Forelimb muscle (tissue), 1 donor: ENCODE measurements around the gene TCEA2. TPM values are rescaled to one million over a fixed set of nuclear protein-coding genes. Genes with fewer than 3 reads are reported as not detected.

Experiments used
- DNase-seq: peaks from one replicate; pipeline ENCODE4 v3.0.0-alpha.2; 2013; ENCODE audit warnings: low read depth
- polyA plus RNA-seq: library from polyadenylated mRNA; unstranded; fragments of 120-200 nt; gene quantifications from one replicate; pipeline ENCODE4 v1.2.1, GENCODE V29; 2013; ENCODE audit not compliant: insufficient read length

The TCEA2 gene
- polyA plus RNA-seq, 1 donor = 43.5 TPM

DNA sequence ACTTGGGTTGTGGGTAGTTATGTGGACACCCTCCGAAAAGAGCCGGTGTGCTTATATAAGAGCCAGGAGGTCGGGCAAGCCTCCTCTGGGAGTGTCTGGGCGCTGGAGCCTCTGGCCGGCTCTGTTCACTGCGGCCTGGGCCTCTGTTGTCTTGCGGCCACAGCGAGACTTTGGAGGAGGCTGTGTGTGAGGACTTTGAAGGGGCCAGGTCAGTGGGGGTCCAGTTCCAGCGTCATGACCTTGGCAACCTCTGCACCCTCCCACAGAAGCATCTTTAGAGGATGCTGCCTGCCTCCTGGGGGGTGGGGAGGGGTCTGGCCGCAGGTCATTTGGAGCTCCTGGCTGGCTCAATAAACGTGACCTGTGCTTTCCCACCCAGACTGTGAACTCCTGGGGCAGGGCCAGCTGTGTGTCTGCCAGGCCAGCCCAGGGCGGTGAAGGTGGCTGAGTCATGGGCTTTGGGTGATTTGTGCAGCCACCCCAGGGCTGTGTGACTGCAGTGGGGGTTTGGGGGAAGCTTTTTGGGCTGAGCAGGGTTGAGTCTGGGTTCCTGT, 1.2 kb downstream of the TCEA2 start:
- DNase-seq = no peak

DNA sequence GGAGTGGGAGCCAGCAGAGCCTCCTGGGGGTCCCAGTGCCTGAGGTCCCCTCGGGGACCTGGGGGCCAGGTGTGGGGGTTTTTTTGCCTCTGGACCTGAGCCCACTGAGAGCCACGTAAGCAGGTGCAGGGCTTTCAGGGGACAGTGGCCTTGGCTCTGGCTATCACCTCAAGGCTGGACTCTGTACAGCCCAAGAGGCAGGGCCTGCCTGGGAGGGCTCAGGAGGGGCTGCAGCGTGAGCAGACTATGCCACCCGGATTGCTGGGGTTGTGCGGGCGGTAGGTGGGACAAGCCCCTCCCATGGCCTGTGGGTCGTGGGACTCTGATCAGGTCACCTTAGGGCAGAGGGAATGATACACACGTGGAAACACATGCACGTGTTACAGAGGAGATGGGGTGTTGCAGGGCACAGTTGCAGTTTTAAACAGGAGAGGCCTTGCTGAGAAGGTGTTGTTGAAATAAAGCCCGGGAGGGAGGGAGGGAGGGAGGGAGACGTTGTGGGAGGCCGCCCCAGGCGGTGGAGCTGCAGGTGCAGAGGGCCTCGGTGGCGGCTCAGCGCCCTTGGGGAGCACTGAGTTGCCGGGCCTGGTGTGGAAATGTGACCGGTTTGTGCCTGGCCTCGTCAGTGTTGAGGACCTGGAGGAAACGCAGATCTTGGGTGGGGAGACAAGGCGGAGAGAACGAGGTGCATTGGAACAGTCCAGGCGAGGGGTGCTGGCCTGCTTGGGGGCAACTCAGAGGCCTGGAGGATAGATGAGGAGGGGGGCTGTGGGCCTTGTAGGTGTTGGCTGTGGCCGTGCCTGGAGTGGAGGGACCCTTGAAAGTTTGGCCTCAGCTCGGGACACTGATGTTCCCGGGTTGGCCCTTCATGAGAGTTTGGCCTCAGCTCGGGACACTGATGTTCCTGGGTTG, 2.3 kb downstream of the TCEA2 start:
- no peak for DNase-seq

DNA sequence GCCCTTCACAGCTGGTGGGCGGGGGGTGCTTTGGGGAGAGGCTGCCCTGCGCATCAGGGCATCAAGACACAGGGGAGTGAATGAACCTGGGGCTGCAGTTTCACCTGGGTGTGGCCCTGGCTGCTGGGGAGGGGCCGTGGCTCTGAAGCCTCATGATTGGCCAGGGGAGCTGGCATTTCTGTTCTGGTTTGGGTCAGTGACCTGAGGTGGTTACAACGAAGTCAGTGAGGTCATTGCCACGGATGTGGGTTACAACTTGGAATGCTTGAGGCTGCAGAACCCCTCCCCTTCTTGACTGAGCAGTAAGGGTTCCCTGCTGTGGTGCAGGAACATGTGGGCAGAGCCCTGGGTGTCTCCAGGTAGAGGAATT, 3.0 kb downstream of the TCEA2 start:
- DNase-seq = no peak

DNA sequence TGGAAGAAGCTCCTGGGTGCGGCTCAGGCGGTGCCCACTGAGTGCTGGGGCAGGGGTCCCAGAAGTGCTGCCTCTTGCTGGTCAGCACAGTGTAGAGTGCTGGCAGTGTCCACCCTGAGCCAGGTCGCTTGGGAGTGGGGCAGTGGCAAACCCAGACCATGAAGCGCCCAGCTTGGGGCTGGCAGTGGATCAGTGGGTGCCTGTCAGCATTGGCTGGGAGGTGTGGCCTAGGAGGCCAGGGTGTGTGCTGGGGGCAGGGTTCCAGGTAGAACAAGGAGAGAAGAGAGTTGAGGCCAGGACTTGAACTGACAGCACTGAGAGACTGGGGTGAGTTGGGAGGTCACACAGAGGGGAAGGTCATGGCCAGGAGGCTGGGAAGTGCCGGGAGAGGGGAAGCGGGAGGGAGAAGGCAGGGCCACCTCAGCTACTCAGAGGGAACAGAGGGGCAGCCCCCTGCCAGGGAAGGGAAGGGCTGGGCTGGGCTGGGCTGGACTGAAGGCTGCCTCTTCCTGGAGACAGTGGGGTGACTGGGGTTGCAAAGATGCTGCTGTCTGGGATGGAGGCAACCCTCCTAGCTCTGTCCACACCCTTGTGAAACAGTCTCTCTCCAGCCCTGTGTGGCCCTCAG, 4.1 kb downstream of the TCEA2 start:
- no peak for DNase-seq

DNA sequence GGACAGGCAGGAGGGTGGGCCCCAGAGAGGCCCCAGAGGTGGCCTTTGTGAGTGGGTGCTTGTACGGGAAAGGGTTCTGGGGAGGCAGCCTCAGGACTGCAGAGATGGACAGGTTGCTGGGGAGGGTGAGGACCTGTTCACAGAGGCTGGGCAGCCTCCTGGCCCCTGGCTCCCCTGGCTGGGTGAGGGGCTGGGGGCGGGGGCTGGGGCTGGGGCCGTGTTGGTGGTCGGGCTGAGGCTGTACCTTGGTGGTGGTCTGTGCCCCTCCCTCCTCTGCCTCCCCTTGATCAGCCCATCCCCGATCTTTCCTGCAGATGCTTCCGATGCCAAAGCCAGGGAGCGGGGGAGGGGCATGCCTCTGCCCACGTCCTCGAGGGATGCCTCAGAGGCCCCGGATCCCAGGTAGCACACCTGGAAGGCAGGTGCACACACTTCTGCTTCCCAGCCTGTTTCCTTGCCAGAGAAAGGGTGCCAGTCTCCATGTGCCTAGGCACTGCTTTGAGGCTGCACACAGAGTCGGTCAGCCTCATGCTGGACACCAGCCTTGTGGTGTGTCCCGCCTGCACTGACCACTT, 4.8 kb downstream of the TCEA2 start:
- DNase-seq = no peak

DNA sequence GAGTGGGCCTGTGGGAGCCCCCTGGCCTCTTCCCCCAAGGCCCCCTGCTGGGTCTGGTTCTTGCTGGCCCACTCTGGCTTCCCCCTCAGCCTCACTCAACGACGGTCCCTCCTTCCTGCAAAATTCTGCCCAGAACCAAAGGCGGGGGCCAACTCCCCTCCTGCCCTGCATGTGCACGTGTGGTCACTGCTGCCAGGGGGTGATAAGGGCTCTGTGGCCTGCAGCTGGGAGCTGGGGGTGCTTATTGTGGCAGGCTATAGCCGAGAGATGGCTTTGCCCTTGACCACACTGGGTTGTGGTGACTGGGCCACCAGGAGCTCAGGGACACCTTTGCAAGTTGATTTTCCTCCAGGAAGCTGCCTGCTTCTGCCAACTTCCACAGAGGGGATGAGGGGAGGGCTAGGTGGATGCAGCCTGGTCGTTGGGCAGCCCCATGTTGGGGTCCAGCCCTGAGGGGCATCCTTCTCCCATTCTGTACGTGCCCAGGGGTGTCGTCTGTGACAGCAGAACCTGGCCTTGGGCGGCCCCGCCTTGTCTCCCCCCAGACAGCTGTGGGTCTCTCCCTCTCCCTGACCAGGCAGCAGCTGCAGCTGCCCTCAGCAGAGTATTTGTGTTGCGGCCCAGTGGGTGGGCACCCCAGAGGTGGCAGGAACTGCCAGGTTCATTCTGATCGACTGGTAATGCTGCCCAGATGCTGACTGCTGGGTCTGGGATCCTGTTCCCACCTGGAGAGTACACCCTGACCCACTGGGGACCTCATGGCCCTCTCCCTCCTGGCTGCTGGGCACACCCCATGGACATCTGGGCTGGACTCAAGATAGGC, 5.6 kb downstream of the TCEA2 start:
- no peak for DNase-seq

DNA sequence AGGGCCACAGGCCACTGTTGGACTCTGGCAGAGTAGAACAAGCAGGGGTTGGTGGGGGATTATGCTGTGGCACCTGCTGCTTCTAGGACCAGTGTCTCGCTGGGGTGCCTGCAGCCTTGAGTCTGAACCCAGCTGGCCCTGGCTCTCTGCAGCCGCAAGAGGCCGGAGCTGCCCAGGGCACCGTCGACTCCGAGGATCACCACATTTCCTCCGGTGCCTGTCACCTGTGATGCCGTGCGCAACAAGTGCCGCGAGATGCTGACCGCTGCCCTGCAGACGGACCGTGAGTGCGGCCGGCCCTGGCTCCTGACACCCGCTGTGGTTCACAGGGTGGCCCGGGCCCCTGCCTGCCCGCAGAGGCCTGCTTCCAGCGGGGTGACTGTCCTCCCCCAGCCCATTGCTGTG, 6.2 kb downstream of the TCEA2 start:
- DNase-seq = no peak

DNA sequence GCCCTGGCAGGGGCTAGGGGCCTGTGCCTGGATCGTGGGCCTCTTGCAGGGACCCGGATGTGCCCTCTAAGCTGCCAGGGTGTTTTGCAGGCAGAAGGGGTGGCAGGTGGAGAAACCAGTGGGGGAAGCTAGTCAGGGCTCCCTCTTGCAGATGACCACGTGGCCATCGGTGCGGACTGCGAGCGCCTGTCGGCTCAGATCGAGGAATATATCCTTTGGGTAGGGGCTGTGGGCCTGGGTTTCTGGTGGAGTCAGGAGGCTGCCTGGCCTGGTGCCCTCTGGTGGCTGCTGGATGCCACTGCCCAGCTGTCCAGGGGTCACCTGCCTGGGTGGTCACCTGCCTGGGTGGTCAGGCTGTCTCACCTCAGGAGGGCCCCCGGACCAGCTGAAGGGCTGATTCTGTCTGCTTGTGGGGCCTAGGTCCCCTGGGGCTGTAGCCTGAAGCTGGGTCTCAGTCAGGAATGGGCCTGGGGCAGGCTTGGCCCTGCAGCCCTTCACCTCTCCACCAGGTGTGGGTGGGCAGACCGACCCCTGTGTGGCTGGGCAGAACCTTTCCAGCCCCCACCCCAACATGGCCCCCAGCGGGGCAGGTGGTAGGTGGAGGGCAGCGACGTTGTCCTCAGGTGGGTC, 6.7 kb downstream of the TCEA2 start:
- no peak for DNase-seq

DNA sequence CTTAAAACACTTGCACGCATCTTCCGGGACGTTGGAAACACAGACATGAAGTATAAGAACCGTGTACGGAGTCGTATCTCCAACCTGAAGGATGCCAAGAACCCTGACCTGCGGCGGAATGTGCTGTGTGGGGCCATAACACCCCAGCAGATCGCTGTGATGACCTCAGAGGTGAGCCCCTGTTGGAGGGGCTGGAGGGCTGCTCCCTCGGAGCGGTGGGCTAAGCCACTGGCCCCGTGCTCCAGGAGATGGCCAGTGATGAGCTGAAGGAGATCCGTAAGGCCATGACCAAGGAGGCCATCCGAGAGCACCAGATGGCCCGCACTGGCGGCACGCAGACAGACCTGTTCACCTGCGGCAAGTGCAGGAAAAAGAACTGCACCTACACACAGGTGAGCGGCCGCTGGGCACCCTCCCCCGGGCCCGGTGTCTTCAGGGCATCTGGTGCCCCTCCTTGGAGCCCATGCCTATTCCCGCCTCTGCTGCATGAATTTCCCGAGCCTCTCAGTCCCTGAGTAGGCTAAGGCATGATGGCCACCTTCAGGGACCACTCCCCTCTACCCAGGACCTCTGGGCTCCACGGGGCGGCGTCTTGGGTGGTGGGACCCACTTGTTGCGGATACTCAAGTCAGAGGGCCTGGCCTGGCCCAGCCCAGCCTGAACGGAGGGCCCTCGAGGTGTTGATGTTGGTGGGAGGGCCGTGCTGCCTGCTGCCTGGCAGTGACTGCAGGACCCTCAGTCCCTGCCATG, 7.4 kb downstream of the TCEA2 start:
- DNase-seq = no peak

DNA sequence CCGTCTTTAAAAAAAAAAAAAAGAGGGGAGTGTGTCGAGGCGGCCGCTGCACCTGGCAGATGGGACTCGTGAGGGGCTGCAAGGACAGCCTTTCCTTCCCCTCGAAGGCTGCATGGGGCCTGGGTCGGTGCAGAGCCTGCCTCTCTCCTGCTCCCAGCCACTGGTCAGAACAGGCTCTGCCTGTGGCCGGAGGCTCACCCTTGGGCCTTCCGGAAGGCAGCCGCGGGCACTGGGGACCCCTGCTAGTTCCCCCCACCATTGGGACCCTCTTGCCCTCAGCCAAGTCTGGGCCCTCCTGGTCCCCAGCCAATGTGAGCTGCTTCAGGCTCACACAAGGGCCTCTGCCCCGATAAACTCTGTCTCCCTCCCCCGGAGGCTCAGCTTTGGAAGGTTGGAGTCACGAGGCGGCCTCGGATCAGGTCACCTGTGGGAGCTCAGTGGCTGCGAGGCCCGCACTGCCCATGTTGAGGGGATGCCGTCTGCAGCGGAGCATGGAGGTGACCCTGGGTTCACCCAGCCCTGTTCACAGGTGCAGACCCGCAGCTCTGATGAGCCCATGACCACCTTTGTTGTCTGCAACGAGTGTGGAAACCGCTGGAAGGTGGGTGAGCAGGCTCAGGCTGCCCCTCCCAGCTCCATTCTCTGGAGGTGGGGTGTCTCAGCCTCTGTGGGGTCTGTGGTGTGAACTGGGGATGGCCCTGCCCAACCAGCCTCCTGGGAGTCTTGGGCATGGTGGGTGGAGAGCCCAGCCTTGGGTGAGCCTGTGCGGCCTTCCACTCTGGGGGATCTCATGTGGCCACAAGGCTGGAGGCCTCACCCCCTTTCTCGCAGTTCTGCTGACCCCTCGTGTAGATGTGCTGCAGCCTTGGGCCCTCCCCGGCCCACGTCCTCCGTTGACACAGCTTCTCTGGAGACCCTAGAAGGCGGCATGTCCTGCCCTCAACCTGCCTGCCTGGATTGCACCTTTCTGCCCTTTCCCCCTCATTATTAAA, 8.6 kb downstream of the TCEA2 start:
- DNase-seq = no peak

DNA sequence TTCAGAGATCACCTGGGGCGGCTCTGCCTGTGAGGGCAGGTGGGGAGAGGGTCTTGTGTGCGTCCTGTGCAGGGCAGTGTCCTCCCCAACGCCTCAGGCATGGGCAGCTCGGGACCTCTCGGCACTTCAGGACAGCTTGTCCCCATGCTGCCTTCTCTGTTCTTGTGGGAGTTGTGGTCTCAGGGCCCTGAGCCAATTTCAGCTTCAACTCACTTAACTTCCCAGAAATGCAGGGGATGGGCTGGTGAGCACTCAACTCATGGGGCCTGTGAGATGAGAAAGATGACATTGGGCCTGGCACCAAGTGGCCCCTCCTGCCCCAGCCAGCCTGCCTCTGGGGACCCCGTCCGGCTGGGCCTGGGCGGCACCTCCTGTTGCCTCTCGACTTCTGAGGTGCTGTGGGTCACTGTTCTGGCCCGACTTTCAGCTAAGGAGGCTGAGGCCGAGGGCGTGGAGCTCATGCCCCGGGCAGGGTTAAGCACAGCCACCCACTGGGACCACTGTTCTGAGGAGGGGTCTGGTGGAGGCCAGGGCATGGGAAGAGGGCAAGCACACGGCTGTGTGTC, 9.6 kb downstream of the TCEA2 start:
- no peak for DNase-seq

DNA sequence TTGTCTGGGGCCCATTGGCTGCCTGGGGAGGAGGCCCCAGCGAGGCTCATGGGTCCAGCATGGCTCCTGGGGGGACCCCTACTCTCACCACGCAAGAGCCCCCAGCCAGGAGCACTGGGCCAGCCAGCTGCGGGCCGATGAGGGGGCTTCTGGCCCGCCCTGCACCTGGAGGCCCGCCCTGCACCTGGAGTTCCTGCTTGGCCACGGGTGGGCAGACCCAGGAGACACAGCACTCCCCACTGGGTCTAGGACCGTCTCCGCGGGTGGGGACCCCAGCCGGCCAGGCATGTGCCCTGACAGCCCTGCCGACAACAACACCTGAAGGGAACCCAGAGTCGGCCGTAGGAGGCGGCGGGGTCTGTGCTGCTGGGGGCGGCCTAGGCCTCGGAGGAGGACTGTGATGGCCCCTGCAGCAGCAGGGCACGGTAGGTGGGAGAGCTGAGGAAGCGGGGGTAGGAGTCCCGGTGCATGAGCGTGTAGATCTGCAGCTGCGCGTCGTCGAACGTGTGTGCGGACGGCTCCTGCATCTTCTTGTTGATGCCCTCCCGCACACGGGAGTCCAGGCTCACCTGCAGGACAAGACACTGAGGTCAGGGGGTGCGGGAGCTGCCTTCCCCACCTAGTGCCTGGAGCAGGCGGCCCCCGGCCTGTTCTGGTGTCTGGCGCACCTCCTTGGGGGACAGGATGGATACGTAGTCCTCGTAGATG, 10.6 kb downstream of the TCEA2 start:
- DNase-seq = no peak

DNA sequence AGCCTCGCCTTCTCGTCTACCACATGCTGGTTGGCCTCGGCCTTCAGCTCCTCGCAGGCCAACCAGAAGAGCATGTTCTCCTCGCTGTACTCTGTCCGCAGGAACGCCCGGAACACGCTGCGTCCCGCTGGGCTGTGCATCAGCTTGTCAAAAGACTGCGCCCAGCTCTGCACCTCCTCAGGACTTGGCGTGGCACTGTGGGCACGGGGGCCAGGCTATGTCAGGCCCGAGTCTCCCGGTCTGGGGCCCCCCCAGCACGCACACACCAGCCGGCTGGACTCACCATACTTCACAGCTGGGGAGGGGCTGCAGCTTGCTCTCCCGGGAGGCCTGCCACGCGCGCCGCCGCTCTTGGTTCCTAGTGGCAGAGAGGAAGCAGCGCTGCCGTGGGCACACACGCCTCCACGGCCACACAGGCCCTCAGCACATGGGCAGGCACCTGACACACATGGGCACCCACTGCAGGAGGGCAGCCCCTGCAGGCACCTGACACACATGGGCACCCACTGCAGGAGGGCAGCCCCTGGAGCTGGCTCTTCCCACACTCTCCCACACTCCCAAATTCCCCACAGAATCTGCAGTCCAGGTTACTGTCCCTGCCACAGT, 11.3 kb downstream of the TCEA2 start:
- DNase-seq = no peak

DNA sequence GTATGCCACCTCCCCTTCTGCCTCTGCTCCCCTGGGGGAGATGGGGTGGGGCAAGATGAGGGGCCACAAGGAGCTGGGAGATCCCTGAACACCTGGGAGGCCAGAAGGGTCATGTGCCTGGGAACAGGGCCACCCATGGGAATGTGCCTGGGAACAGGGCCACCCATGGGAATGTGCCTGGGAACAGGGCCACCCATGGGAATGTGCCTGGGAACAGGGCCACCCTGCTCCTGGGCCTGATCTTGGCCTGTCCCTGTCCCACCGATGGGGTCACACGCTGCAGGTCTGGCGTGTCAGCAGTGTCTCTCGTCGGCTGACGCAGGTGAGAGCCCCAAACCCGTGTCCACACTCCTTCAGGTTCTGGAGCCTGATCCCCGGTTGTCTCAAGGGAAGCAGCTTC, 12.0 kb downstream of the TCEA2 start:
- no peak for DNase-seq

DNA sequence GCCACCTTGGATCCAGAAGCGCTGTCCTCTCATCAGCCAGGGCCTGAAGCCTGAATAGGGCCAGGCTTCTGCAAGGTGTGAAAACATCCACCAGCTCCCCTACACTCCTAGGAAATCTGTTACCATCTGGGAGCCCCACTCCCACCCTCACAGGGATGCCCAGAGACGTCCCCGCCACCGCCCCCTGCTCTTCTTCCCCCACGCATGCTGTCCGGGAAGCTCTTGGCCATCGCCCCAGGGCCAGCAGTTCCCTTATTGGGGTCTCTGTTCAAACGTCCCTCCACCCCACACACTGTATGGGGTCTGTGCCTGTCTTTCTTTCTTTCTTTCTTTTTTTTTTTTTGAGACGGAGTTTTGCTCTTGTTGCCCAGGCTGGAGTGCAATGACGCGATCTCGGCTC, 12.6 kb downstream of the TCEA2 start:
- DNase-seq = no peak

DNA sequence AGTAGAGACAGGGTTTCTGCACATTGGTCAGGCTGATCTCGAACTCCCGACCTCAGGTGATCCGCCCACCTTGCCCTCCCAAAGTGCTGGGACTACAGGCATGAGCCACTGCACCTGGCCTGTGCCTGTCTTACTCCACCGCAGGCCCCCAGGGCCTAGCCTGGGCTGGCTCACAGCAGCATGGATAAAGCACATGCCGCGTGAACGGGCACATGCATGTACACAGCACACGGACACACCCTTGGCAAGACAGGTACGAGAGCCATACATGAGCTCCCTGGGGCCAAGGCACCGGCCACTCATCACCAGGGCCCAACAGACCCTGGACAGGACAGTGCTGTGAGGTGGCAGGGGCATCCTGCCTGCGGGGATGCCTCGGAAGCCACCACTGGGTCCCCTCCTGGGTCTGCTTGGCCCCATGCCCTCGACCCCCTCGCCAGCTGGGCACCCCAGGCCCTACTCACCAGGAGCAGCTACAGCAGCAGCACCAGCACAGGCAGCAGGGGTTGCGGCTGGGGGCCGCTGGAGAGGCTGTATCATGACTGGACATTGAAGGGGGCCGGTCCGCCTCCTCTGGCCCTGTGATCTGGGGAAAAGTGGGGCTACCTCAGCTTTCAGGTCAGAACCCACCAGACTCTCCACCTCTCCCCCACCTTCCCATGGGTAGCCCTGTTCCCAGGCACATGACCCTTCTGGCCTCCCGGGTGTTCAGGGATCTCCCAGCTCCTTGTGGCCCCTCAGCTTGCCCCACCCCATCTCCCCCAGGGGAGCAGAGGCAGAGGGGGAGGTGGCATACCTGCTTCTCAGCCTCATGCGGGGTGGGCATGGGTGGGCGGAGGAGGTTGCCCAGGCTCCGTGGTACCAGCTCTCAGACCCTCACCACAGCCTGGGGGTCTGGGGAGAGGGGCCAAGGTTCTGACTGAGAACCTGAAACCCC, 13.3 kb downstream of the TCEA2 start:
- DNase-seq = no peak

DNA sequence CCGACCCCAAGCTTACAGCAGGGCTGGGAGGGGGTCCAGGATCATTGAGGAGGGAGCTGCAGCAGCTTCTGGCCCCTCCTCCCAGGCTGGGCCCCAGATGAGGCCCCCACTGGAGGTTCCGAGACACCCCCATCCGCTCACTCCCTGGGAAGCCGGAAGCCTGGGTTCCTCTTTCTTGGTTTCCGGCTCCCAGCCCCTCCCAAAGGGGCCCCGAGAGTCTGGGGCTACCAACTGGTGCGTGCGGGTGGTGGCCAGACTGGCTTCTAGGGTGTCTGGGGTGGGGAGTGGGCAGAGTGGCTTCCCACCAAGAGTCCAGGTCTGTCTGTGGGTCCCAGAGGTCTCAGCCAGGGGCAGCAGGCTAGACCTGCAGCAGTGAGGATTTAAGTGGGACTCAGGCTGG, 14.1 kb downstream of the TCEA2 start:
- DNase-seq = no peak
